Activated T-cell treated with anti-CD3 and anti-CD28 coated beads, Interleukin-2, amount 50 U/mL, for 72 hours (primary cell): ENCODE measurements around the gene RTL10. TPM values are rescaled to one million over a fixed set of nuclear protein-coding genes. Genes with fewer than 3 reads are reported as not detected.

Experiments
- ATAC-seq, 2 donors: fragments of 150-1000 bp; cut with Tn5 transposase; replicated peaks in 1 of 2; 2 replicates each; pipeline ENCODE4 v1.10.0; 2021; ENCODE audit warnings: moderate library complexity in 2 of 2, mild to moderate bottlenecking in 1 of 2
- DNase-seq, 2 donors: peaks; one replicate each; pipeline ENCODE4 v3.0.0; 2021 to 2022; ENCODE audit warnings: mixed read lengths in 1 of 2
- H3K27ac Mint-ChIP-seq: one replicate; pipeline ENCODE4 v1.8.0; 2022; ENCODE audit warnings: mild to moderate bottlenecking, moderate library complexity, mixed read lengths
- H3K27me3 Mint-ChIP-seq: one replicate; pipeline ENCODE4 v1.8.0; 2022; ENCODE audit warnings: low read depth, mixed read lengths
- H3K36me3 Mint-ChIP-seq, 2 donors: one replicate each; pipeline ENCODE4 v1.8.0; 2022; ENCODE audit warnings: mixed read lengths in 2 of 2, mild to moderate bottlenecking in 1 of 2; ENCODE audit not compliant: insufficient read depth in 2 of 2
- H3K4me1 Mint-ChIP-seq: one replicate; pipeline ENCODE4 v1.8.0; 2022; ENCODE audit warnings: low read depth, mixed read lengths
- H3K4me3 Mint-ChIP-seq, 2 donors: one replicate each; pipeline ENCODE4 v1.8.0; 2022; ENCODE audit warnings: mild to moderate bottlenecking in 2 of 2, mixed read lengths in 2 of 2, moderate library complexity in 2 of 2
- H3K9me3 Mint-ChIP-seq, 2 donors: one replicate each; pipeline ENCODE4 v1.8.0; 2022; ENCODE audit warnings: mixed read lengths in 2 of 2
- total RNA-seq, 2 donors: library from RNA; stranded (reverse); gene quantifications; one replicate each; pipeline ENCODE4 v1.2.3, GENCODE V29; 2022

Gene RTL10
- total RNA-seq, 2 donors from 2014 or later, result 15.0 to 16.3 TPM

DNA sequence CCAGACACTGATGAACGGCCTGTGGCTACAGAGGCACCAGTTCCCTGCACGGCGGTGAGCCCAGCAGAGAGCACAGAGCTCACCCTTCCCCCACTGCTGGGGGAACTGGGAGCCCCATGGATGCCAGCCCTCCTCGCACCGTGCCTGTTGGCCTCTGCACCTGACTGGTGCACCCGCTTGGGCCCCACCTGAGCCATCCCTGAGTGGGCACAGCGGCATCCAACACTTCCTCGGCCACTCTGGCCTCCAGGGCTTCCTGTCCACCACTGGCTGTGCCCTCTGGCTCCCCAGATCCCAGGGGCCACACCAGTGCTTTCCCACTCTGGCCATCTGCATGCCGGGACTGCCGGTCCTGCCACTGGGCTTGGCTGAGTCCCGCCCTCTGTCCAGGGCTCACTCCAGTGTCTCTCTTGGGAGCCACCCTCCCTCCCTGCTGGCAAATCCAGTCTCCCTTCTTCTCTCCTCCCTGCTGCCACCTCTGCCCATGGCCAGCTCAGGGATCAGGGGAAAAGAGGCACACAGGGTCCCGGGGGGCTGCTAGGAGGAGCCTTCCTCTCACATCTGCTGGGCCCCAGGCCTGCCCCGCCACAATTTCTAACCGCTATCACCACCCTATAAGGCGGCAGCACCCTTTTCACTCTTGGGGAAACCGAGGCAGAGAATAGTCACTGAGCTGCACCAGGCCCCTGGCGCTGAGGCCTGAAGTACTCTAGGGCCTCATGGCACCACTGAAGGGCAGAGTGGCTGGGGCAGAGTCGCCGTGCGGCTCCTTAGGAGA, 33.0 kb downstream of the RTL10 start:
- Mint-ChIP-seq H3K36me3 (no peaks in the 10 kb centered on the region), H3K9me3 (no peaks in the 10 kb centered on the region), H3K27ac (no peak overlapping the region), H3K4me1 (no peaks in the 10 kb centered on the region), H3K4me3 (no peak overlapping the region), H3K27me3 (no peaks in the 10 kb centered on the region)
- no peak for DNase-seq
- ATAC-seq, result no peak

DNA sequence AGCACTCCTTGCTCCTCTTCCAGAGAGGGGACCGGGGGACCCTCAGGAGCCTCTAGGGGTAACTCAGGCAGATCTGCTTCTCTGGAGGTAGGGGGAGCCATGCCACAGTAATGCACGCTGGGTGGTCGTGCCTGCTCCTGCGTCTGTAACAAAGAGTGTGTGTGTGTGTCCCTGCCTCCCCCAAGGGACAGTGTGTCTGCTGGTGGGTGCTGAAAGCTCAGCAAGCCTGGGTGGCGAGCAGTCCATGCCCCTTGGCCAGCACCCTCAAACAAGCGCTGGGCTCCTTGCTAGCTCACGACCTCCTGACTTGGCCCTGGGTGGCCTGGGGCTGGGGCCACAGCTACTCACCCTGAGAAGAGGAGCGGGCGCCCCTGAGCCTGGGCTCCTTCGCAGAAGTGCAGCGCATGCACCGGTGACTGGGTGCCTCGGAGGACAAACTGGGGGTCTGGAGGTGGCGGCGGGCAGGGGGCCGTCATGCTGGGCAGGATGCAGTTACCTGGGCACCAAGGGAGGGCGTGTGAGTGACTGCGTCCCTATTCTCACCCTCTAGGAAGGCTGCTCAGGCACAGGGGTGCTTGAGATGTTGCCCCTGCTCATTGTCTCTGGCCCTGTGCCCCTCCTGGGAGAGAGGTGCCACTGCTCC, 33.7 kb downstream of the RTL10 start:
- Mint-ChIP-seq H3K27ac (no peak overlapping the region), H3K36me3 (no peaks in the 10 kb centered on the region), H3K4me1 (no peaks in the 10 kb centered on the region), H3K27me3 (no peaks in the 10 kb centered on the region), H3K4me3 (no peak overlapping the region), H3K9me3 (no peaks in the 10 kb centered on the region)
- DNase-seq (no peak), ATAC-seq (no peak)

DNA sequence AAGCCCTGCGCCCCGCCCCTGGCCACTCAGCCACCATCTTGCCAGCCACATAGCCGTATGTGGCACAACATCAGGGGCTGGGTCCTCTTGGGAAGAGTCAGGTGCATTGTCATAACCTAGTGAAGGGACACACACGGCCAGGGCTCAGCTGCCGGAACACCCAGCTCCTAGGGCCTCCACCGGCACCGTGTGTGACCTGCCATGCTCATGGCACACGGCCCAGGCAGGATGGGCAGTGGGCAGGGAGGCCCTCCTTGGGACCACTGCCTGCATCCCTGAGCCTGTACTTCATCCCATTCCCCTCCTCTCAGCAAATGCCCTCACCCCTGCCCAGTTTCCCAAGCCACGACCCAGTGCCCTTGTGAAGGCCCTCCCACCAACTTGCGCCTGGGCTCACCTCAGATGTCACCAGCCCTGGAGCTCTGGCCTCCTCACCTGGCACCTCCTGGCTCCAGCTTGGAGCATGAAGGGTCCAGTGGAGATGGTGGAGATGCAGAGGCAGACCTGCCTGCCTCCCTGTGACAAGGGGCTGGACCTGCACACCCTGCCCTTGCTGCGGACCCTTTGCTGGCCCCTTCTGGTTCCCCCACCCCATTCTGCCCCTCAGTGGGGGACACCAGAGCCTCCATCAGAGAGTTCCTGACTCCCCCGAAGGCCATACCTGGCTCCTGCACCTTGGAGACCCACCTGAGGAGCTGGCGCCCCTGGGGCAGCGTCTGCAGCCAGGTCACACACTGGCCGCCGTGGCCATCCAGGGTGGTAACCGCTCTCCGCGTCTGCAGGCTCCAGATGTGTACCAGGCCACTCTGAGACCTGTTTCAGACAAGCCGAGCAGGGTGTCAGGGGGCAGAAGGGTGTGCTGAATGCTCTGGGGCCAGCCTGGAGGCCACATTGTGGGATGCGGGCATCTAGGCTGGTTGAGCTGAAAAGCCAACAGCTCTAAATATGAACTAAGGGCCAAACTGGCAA, 34.5 kb downstream of the RTL10 start:
- Mint-ChIP-seq H3K27ac (no peak overlapping the region), H3K9me3 (no peaks in the 10 kb centered on the region), H3K27me3 (no peaks in the 10 kb centered on the region), H3K4me1 (no peaks in the 10 kb centered on the region), H3K4me3 (no peak overlapping the region), H3K36me3 (no peaks in the 10 kb centered on the region)
- ATAC-seq, result no peak
- DNase-seq, result no peak

DNA sequence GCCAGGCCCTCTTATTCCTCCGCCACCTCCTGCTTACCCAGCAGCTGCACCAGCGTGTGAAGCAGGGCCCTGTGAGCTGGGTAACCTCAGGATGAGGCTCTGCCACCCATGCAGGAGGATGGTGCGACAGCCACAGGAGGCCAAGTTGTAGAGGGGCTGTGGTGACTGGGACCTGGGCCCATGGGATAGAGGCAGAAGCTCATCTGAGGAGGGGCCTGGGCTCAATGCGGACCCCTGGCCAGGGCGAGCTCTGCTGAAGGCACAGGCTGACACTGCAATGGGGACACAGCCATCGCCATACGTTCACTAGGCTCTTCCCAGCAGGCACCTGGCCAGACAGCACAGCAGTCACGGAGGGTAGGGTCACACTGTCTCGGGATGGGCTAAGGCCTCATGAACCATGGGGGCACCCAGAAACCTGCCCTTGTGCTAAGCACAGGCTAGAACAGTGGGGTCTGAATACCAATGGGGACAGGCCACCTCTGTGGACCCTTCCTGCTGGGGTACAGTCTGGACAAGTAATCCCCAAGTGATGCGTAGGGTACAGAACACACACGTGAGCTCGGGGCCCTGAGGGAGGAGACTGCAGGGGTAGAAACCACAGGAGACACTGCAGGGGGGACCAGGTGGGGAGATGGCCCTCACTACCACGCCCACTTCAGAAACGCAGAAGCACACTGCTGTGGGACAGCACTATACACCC, 35.3 kb downstream of the RTL10 start:
- Mint-ChIP-seq H3K4me3 (no peak overlapping the region), H3K27me3 (no peaks in the 10 kb centered on the region), H3K9me3 (no peaks in the 10 kb centered on the region), H3K36me3 (no peaks in the 10 kb centered on the region), H3K27ac (no peak overlapping the region), H3K4me1 (no peaks in the 10 kb centered on the region)
- DNase-seq, result no peak
- ATAC-seq, result no peak

DNA sequence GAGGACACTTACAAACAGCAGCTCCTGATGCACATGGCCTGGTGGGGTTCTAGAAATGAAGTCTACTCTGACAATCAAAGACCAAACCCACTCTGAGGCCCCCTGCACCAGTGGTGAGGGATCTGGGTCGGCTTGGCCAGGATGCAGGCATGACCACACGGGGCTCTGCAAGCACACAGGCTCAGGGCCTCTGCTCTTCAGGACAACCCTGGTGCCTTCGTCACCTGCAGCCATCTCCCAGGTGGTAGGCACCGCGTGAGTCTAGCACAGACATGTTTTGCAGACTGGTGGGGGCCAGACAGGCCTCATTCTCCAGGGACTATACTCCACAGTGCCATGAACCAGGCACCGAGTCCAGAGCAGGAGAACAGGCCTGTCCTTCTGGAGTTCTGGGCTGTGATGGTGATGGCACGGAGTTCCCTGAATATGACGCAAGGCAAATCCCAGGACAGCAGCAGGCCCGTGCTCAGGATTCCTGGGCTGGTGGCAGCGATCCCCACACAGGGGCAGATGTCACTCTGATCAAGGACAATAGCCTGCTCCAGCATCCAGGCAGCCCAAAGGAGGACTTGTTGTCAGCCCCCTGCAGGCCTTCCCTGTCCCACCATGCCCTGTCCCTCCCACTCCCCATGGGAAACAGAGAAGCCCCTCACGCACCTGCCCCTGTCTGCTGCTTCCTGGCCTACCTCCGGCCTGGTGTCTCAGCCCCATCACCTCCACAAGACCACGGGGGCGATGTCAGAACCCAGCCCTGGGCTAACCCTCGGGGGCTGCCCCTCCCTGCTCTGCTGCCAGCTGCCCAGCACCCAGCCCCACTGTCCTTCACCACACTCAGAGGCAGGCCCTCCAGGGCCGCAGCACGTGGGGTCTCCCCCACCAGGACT, 36.1 kb downstream of the RTL10 start:
- Mint-ChIP-seq H3K27me3 (no peaks in the 10 kb centered on the region), H3K36me3 (no peaks in the 10 kb centered on the region), H3K9me3 (no peaks in the 10 kb centered on the region), H3K4me1 (no peaks in the 10 kb centered on the region), H3K4me3 (no peak overlapping the region), H3K27ac (no peak overlapping the region)
- DNase-seq (no peak), ATAC-seq (no peak)

DNA sequence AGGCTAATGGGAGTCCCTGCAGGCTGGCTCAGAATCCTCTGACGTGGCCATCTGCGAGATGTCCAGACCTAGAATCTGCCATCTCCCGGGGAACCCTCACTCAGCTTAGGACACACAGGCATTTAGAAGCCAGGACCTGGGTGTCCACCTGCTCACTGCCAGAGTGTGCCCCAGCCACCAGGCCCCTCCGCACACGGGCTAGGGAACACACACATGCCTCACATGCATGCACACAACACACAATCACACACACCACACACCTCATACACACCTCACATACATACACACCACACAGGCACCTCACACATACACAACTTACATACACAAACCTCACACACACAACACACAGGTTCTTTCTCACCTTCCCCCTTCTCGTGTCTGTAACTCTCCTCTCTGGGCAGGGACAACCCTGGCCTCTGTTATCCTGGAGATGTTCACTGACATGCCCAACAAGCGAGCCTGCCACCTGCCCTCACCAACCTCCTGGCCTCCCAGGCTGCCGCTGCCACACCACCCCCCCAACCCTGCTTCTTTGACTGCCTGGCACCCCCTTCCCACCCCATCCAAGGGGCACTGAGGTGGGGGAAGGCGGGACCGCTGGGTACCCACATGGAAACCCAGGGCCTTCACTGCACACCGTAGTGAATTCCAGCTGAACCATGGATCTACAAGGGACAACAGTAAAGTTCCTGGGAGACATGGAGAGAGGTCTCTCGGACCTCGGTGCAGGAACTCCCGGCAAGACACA, 38.1 kb downstream of the RTL10 start:
- H3K4me3 Mint-ChIP-seq, result no peak overlapping the region
- no peak for ATAC-seq
- H3K36me3 Mint-ChIP-seq, result no peaks in the 10 kb centered on the region
- DNase-seq, result no peak
- no peaks in the 10 kb centered on the region for H3K27me3 Mint-ChIP-seq
- H3K9me3 Mint-ChIP-seq, result no peaks in the 10 kb centered on the region
- no peaks in the 10 kb centered on the region for H3K4me1 Mint-ChIP-seq
- H3K27ac Mint-ChIP-seq, result no peak overlapping the region

DNA sequence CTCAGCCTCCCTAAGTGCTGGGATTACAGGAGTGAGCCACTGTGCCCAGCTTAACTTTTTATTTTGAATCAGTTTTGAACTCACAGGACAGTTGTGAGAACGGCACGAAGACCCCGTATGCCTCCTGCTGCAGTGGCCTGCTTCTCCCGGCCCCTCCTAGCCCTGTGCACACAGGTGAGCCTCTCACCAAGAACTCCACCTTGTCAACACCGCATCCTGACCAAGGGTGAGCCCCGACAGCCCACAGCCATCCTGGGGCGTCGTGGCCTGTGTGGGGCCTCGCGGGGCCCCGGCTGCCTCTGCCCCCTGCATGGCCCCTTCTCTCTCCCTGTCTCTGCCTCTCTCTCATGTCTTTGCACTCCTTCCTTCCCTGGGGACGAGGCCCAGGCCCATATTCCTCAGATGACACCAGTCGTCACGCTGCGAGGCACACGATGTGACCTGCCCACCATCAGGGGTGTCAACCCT, 38.8 kb downstream of the RTL10 start:
- Mint-ChIP-seq H3K4me3 (no peak overlapping the region), H3K4me1 (no peaks in the 10 kb centered on the region), H3K27me3 (no peaks in the 10 kb centered on the region), H3K27ac (no peak overlapping the region), H3K9me3 (no peaks in the 10 kb centered on the region), H3K36me3 (no peaks in the 10 kb centered on the region)
- no peak for ATAC-seq
- no peak for DNase-seq

DNA sequence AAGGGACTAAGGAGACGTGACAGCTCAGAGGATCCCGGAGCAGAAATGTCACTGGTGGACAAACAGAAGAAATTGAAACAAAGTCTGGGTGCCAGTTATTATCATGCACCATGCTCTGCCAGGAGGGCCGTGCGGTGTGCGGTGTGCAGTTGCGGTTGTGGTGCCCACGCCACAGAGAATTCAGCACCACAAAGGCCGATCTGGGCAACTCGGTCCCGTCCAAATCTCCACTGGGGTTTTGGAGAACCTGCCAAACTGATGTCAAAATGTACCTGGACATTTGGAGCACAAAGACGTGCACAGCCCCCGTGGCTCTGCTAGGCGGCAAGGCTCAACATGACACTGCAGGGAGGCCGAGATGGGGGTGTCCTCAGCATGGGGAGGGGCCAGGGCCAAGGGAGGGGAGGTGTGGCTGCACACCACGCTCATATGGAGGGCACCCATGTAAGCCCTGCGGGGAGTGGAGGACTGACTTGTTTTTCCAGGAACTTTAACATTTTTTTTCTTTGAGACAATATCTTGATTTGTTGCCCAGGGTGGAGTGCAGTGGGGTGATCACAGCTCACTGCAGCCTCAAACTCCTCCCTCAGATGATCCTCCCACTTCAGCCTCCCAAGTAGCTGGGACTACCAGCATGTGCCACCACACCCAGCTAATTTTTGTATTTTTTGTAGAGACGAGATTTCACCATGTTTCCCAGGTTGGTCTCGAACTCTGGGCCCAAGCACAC, 39.4 kb downstream of the RTL10 start:
- no peak overlapping the region for H3K4me3 Mint-ChIP-seq
- no peak overlapping the region for H3K27ac Mint-ChIP-seq
- no peak for DNase-seq
- ATAC-seq, result no peak
- no peaks in the 10 kb centered on the region for H3K9me3 Mint-ChIP-seq
- no peaks in the 10 kb centered on the region for H3K4me1 Mint-ChIP-seq
- H3K36me3 Mint-ChIP-seq, result no peaks in the 10 kb centered on the region
- no peaks in the 10 kb centered on the region for H3K27me3 Mint-ChIP-seq

DNA sequence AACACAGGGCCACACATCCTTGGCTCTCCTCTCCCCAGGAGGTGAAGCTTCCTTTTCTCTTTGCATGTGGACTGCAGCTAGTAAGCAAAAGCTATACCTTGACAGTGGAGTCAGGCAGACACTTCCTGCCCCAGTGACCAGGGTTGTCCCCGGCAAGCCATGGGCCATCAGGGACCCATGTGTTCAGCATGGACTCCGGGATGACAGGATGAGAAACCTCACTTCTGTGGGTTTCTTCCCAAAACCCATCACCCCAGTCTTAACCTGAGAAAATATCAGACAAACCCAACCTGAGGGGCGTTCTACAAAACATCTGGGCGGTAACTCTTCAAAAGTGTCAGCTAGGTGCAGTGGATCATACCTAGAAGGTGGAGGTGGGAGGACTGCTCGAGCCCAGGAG, 40.2 kb downstream of the RTL10 start:
- no peak for DNase-seq
- Mint-ChIP-seq H3K4me3 (no peak overlapping the region), H3K9me3 (no peaks in the 10 kb centered on the region), H3K36me3 (no peaks in the 10 kb centered on the region), H3K4me1 (no peaks in the 10 kb centered on the region), H3K27me3 (no peaks in the 10 kb centered on the region), H3K27ac (no peak overlapping the region)
- no peak for ATAC-seq

DNA sequence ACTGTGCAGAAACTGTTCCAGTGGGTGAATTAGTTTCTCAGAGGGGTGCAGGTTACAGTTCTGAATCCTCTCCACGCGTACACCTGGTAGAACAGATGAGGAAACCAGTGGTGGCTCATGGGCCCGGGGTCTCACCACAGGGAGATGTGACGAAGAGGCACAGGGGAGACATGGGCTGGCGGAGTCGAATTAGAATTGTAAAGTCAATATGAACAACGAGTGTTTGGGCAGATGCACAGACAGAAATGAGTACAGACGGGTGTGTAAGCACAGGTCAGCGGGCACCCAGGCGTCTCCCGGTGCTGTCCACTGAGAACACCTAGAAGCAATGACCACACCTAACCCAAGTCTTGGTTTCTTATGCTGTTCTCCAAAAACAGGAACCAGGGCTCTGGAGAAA, 41.8 kb downstream of the RTL10 start:
- H3K4me1 Mint-ChIP-seq, result no peaks in the 10 kb centered on the region
- H3K36me3 Mint-ChIP-seq, result no peaks in the 10 kb centered on the region
- H3K9me3 Mint-ChIP-seq, result no peaks in the 10 kb centered on the region
- no peak overlapping the region for H3K27ac Mint-ChIP-seq
- no peak overlapping the region for H3K4me3 Mint-ChIP-seq
- no peaks in the 10 kb centered on the region for H3K27me3 Mint-ChIP-seq
- ATAC-seq (no peak), DNase-seq (no peak)
